Stimulated activated CD4-positive, alpha-beta T cell treated with anti-CD3 and anti-CD28 coated beads, Interleukin-2, amount 100 ng/mL, for 4 hours (primary cell): ENCODE data around the gene LYL1.

Experiments used
- DNase-seq: peaks from one replicate; pipeline ENCODE4 v3.0.0-alpha.2; 2020; ENCODE audit warnings: low read depth

The LYL1 gene

DNA sequence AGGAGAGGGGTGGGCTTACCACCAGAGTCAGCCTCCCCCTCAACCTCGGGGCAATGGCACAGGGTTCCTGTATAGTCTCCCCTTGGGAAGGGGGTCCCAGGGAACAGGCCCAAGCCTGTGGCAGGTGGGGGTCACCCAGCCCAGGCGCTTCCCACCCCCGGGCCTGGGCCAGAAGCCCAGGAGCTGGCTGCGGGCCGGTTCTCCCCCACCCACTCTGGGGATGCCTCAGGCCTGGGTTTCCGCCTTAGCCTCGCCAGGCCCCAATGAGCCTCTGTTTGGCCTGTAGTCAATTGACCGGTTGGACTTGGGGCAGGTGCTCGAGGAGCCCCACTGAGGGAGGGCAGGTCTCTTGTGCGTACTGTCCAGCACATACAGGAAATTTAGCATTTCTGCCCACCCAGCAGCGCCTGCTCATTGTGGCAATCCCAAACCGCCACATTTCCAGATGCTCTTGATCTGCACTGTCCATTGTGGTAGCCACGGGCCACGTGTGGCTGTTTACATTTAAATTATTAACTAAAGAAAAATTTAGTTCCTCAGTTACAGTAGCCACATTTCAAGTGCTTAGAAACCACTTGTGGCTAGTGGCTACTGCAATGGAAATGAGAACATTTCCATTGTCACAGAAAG, 9.9 kb downstream of the LYL1 start:
- no peak for DNase-seq

DNA sequence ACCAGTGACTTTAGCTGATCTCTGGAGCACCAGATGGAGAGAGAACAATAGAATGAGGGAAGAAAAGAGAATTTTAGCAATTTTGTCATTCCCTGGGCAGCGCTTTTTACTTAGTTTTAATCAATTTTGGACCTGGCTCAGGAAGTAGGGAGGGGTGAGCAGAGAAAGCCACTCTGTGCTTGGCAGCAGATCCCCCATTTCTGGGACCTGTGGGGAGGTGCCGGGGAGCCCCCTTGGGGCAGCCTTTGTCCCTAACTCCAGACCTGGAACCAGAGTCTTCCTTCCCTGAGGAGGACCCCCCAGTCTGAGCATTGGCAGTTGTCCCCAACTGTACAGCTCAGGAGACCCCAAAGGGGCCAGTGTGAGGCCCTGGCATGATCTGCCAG, 10.5 kb downstream of the LYL1 start:
- no peak for DNase-seq

DNA sequence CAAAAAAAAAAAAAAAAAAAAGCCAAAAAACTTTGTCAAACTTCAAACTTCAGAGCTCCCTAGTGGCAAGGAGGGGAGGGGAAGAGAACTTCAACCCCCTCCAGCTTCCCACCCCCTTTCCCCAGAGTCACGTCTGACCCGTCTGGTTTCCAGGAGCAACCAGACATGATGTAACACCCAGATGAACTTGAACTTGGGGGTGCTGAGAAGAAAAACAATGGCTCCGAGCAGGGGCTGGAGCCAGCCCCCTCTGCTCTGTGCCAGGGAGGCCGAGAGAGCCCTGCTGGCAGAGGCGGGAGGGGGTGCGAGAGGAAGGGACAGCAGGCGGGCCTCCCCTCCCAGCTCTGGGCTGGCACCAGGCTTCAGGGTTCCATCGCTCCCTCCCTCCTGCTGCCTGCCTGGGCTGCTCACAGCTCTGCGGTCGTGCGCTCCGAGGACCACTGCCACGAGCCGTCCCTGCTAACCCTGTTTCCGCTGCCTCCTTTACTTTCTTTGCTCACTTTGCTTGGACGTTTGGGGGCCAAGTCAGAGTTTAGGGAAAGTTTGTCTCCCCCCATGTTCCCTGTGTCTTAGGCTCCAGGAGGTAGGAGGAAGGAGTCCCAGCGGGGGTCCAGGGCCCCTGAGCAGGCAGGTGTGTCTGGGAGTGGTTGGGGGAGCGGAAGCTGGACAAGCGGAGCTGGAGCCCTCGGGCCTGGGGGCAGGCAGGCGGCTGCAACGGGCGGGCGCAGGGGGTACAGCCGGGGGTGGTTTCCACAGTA, 11.1 kb downstream of the LYL1 start:
- no peak for DNase-seq

DNA sequence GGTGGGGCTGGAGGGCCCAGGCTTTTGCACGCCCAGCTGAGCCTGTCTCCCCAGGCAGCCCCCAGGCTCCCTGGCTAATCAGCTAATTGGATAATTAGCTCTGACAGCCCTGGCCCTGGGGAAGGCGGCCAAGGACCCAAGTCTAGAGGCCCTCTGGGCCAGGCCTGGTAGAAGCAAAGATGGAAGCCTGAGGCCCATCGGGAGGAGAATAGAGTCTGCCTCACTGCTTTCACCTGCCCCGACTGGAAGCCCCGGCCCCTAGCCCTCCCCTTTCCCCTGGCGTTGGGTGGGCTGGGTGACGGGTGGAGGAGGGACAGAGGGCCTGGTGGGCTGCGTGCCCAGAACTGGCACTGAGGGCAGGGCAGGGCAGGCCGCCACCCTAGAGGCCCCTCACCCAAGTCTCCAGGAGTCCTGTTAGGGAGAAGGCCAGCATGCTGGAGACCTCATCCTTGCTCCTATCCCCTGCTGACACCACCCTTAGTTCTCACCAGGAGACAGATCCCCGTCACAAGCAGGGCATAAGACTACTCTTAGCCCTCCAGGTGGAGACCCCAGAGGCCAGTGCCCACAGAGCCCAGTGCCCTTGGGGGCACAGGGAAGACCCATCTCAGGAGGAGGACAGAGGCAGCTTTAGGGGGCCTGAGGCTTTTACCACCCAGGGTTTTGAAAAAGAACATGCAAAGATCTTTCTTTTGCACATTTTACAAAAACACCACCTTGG, 12.0 kb downstream of the LYL1 start:
- DNase-seq: no peak

DNA sequence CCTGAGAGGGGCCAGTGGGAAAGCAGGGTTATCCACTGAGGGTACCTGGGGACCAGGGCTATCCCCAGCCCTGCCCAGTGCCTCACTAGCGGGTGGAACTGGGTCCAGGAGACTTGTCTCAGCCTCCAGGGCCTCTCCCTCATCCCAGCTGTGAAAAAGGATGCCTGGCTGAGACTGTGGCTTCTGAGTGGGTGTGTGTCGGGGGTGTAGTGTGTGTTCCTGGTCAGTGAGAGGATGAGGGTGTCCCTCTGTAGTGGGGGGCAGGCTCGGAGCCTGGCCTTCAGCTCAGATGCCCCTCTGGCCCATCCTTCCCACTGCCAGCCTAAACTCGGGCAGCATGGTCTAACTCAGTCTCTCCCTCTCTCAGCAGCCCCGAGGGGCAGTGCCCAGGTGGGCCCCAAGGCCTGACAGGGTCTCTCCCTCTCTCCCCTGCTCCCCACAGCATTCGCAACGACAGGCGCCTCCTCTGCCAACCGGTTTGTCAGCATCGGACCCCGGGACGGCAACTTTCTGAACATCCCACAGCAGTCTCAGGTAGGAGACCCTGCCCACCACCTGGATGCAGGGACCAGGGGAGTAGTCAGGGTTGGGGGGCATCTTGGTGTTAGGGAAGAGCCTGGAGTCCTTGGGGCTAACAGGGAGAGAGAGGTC, 12.7 kb downstream of the LYL1 start:
- no peak for DNase-seq

DNA sequence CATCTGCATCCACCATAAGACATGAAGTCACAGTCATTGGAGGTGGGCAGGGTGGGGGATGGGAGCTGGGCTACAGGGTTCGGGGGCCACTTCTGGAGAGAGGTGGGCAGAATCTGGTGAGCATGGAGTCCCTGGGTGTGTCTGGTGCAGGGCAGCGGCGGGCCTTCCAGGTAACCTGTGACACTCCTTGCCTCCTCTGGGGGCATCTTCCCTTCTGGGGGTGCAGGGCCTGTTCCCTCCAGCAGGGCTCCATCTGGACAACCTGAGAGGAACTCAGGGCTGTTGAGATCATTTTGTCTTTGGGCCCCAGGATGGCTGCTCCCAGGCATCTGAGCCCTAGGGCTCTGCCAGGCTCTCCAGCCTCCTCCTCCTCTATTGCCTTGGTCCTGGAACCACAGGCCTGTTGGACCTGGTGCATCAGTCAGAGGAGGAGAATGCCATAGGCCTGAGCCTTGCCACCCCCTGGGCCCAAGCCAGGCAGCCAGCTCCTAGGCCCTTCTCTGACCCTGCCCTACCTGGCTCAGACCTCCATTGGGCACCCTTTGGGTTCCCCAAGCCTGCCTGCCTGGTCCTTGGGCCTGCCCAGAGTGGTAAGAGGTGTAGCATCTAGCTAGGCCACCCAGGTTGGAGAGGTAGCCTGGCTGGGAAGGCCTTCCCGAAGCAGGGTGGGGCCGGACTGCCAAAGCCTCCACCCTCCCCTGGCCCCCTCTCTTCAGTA, 13.4 kb downstream of the LYL1 start:
- no peak for DNase-seq

DNA sequence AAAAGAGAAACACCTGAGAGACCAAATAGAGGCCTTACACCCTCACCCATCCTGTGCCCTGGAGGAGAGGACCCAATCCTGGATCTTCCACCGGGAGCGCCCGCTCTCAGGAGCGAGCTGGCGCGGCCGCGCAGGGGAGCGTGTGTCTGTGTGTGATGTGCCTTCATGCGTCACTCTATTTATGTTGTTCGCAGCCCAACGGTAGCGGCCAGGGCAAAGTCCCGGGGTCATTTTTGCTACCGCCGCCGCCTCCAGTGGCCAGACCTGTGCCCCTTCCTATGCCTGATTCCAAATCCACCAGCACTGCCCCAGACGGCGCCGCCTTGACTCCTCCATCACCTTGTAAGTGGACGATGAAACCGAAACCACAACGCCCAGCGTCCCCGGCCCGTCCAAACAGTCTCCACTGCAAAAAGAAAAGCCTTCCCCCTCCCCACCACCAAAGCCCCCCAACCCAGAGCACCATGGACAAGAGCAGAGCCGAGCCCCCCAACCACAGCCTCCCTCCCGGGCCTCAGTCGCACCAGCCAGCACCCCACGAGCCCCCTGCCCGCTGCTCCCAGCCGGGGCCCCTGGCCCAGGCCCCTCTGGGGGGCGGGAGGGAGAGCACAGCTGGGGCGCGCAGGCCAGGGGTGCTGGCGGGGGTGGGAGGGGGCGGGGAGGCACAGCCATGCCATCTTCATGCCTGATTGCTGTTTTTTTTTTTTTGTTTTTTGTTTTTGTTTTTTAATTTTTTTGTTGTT, 14.7 kb downstream of the LYL1 start:
- no peak for DNase-seq

DNA sequence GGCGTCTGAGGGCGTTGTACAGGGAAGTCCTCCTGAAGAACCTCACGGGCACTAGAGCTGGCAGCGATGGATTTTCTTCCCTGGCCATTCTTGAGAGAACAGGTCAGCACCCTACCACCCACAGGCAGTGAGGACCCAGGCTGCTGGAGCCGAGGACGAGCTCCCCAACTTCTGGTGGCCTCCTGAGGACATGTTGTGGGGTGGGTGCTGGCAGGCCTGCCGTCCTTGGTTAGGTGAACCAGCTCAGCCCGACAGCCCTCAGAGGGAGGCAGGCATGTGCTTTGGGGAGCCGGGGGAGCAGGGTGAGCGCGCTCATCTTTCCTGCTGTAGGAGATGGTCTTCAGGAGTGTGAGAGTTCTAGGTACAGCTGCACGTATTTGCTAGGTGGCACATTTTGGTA, 15.4 kb downstream of the LYL1 start:
- no peak for DNase-seq

DNA sequence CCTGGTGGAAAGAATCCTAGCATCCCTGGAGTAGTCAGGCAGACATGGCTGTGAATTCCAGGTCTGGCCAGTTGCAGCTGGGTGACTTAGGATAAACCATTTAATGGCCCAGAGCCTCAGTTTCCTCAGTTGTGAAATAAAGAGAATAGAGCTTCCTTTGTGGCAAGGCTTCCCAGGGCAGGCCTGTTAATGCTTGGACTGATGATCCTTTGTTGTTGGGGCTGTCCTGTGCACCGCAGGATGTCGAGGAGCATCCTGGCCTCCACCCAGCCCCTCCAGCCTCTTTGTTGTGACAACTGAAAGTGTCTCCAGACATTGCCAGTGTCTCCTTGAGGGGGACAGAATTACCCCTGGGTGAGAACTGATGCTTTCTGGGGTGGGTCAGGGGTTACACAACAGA, 16.3 kb downstream of the LYL1 start:
- no peak for DNase-seq

DNA sequence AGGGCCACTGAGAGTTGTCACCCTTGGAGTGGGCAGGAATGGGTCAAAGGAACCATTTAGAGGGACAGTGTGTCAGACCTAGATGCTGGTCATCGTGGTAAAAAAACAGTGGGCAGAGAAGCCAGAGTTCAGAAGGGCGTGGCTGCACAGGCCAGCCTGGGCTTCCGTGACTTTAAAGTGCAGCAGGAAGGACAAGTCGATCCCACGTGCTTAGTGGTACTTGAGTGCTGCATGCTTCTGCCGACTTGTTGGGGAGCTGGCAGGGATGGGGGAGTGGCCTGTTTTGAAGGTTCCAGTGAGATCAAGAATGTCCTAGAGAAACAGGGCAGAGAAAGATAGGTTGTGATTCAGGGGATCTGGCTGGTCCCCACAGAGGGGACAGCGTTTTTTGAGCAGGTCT, 17.0 kb downstream of the LYL1 start:
- DNase-seq: no peak

DNA sequence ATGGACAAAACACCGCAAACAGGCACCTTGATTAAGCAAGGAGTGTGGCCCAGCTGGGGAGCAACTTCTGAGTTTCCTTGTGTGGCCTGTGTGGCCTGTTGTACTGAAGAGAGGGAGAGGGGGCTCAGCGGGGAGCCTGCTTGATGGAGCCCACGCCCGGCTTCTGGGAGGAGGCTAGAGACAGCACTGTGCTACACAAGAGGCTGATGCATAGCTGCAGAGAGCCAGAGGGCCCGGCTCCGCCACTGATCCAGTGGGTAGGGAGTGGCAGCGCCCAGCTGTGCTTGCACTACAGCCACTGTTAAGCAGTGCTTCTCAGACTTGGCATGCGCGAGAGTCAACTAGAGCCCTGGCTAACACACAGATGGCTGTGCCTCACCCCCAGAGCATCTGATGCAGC, 19.0 kb downstream of the LYL1 start:
- DNase-seq: no peak

DNA sequence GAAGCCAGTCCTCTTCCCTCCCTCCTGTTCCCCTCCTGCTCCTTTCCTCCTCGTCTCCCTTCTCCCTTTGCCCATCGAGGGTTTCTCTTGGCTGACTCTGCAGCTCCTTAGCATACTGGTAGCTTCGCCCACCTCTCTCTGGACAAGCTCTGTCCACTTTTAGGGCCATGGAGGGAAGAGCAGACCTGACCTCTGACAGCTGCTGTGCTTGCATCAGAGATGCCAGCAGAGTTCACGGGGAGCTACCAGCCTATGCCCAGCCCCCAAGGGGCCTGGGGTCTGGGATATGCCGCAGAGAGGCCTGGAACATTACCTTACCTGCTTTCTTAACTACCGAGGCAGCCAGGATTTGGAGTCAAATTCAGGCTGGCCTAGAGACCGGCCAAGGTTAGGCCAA, 19.7 kb downstream of the LYL1 start:
- no peak for DNase-seq

DNA sequence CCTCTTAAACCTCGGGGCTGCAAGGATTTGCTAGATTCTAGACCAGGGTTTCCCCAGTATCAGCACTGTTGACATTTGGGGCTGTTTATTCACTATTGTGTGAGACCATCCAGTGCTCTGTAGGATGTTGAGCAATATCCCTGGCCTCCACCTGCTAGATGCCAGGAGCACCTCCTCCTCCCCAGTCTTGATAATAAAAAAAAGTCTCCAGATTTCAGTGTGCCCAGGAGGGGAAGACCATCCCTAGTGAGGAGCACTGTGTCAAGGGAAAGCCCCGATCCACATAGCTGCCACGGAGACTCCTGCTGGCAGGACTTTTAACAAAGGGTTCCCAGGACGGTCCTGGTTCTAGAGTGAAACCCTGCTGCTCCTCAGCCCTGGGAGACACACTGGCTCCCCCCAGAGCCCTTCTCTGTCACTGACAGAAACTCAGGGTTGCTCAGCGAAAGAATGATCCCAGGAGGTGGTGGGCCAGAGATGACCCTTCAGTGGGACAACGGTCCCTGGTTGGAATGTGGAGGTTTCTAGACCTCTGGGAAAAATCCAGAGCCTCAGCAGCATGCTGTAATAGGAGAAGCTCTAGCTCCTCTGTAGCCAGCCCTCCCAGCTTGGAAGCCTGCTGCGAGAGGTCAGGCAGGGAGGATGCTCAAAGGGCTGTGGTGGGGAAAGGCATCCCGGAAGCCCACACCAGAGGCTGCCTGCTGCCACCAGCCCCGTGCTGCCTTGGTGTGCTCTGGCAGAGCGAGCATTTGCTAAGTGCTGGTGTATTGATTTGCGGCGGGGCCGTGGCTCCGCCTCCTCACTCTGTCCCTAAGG, 20.3 kb downstream of the LYL1 start:
- DNase-seq: no peak

DNA sequence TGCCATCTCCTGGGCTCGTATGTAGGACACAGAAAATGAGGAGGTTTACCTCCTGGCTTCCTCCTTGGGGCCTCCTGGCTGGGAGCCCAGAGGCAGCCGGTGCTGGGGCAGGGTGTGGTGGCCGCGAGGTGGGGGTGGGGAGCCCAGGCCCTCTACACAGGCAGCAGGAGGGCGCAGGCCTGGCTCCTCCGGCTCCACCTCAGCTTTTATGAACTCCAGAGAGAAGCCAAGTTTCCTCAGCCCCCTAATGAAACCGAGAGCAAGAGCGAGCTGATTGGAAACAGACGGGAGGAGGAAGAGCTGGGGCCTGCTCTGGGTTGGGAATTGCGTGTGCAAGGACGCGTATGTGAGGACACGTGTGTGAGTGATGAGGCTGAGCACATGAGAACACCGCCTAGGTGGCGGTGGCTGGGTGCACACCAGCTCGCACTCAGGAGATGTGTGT, 23.1 kb downstream of the LYL1 start:
- DNase-seq: no peak

DNA sequence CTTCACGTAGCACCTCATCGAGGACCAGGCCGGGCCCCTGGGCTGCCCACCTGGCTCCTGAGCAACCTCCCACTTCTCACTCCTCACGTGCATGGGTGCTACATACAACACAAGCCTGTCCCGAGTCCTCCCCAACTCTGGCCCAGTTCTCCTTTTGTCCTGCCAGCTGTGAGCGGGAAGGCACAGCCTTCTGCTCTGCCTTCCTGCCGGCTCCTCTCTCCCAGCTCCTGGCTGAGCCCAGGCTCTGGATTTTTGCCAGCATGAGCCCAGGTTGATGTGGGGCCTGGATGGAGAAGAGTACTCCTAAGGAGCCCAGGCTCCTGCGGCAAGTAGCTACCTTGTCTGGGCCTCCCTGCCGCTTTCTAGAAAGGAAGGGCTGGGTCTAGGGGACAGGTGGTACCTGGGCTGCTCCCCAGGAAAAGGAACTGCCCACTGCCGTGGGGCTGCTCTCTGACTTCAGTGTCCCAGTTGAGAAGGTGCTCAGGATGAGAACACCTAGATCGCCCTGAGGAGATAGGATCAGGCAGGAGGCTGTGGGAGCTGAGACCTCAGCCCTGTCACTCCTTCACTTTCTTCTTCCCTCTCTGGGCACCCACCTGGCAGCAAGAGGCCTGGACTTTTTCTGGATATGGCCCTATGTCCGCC, 23.6 kb downstream of the LYL1 start:
- DNase-seq: no peak

DNA sequence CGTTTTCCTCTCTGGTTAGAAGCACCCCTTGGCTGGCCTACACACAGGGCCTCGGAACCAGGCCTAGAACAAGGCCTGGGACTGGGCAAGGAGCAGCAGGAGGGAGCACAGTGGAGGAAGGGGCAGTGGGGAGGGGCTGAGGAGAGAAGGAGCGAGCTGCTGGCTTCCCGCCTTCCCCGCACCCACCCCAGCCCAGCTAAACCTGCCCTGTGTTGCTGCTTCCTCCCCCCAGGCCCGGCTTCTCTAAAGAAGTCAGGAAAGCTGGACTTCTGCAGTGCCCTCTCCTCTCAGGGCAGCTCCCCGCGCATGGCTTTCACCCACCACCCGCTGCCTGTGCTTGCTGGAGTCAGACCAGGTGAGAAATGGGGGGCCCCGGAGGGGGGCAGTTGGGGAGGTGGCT, 24.3 kb downstream of the LYL1 start:
- DNase-seq: no peak

DNA sequence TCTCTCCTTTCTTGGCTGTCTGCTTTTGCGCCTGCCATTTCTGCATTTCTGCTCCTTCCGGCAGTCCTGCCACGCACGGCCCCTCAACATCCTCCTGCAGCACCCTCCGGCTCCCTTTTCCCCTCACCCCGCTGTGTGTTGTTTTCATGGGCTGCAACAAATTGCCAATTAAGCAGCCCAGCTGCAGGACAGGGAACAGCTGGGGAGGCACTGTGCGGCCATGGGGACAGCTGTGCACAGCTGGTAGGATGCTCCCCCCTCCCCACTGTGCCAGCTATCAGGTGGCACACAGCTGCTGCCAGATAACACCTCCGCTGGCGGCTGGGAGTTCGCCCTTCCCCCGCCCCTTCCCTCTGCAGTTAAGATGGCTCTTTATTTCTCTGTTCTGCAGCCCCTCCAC, 25.4 kb downstream of the LYL1 start:
- no peak for DNase-seq

DNA sequence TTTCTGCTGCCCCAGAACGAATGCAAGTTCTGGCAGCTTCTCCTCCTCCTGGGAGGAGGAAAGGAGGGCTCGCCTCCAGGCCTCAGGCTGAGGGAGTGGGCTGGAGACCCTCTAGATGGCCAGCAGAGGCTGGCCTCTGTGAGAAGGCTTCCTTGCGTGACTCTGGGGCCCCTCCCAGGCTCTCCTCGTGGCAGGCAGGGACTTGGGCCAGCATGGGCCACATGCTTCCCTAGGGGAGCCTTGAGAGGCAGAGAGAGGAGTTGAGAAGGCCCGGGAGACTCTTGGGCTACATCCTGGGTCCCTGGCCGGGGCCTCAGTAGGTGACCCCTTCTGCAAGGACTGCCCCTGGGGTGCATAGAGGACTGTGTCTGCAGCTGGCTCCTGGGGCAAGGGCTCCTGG, 25.9 kb downstream of the LYL1 start:
- DNase-seq: no peak

DNA sequence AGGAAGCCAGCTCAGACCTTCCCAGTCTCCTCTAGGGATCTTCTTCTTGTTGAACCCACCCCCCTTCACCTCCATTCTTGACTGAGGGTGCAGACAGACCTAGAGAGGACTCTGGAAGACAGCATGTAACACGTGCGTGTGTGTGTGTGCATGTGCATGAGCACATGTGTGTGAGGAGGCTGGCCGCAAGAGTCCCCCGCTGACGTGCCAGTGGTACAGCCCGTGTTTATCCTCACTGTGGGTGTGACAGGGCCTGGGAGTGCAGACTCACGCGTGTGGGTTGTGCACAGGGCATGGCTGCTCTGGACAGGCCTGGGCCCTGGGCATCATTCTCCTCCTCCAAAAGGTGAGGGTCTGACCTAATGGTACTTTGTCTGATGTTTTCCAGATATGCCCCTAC, 26.3 kb downstream of the LYL1 start:
- no peak for DNase-seq

DNA sequence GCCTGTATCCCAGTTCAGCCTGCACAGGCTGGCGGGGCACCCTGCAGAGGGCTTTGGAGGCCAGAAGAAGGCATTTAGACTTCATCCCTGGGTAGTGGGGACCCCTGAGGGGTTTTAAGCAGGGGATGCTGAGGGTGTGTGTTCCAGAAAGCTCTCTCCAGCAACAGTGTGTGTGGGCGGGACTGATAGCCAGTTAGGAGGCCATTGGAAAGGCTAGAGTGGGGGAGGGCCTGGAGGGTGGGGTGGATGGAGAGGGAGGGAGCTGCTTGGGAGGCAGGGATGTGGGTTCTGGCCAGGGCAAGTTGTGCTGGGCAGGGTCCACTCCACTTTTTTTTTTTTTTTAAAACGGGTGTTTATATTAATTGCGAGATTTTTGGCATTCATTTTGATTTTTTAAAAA, 28.3 kb downstream of the LYL1 start:
- DNase-seq: no peak
